HG02970 (cell line): ENCODE data around the gene MYEOV.
A peak's percentile ranks its signal among the peaks of the same experiment; 100 is the strongest.

Experiments used
- ATAC-seq: cut with Tn5 transposase; IDR thresholded peaks from one replicate; pipeline ENCODE4 v1.9.1; 2021; ENCODE audit warnings: mild to moderate bottlenecking, moderate library complexity, moderate number of reproducible peaks; ENCODE audit not compliant: unreplicated experiment, low FRiP score

The MYEOV gene

GRCh38 chr11:69285766-69286165, 8.2 kb upstream of the MYEOV start:
- ATAC-seq = no peak

GRCh38 chr11:69286374-69287371, 7.3 kb upstream of the MYEOV start:
- no peak for ATAC-seq

- ATAC-seq = no peak
These were observed 5.7 kb upstream of the MYEOV start for GRCh38 chr11:69287968-69288882.

GRCh38 chr11:69288883-69289242, 5.1 kb upstream of the MYEOV start:
- ATAC-seq = no peak

- no peak for ATAC-seq
These were observed 3.1 kb upstream of the MYEOV start for GRCh38 chr11:69290806-69291205.

GRCh38 chr11:69291459-69292110, 2.4 kb upstream of the MYEOV start:
- no peak for ATAC-seq

GRCh38 chr11:69292221-69292648, 1.7 kb upstream of the MYEOV start:
- ATAC-seq = no peak

GRCh38 chr11:69293087-69293486, 868 bp upstream of the MYEOV start:
- no peak for ATAC-seq

GRCh38 chr11:69294571-69295078, 670 bp downstream of the MYEOV start:
- ATAC-seq = no peak

GRCh38 chr11:69295079-69295994, 1.4 kb downstream of the MYEOV start:
- no peak for ATAC-seq

GRCh38 chr11:69295995-69296889, 2.3 kb downstream of the MYEOV start:
- ATAC-seq = no peak

- peak; percentile 44 for ATAC-seq
These were observed 3.2 kb downstream of the MYEOV start for GRCh38 chr11:69296890-69297786.

- ATAC-seq = peak; percentile 23
These were observed 3.9 kb downstream of the MYEOV start for GRCh38 chr11:69297787-69298266.

GRCh38 chr11:69298267-69299022, 4.5 kb downstream of the MYEOV start:
- ATAC-seq = peak; percentile 42

- ATAC-seq = no peak
These were observed 5.1 kb downstream of the MYEOV start for GRCh38 chr11:69299023-69299461.

- no peak for ATAC-seq
These were observed 5.6 kb downstream of the MYEOV start for GRCh38 chr11:69299572-69299971.
